A673 (cell line): ENCODE results near the gene IGSF21. TPM values are rescaled to one million over a fixed set of nuclear protein-coding genes. Genes with fewer than 3 reads are reported as not detected.

ENCODE experiments used
- BruUV-seq: library from RNA; stranded (reverse); fragments of 400-500 nt; replicated peaks from 2 replicates; lab custom pipeline; 2021; lab: Mats Ljungman, UMichigan
- CTCF ChIA-PET: fragments of 300-600 bp; sonication (Branson Sonifier 250); formaldehyde crosslinking; loops from one replicate; lab custom pipeline; 2022; ENCODE audit warnings: antibody characterized with exemption; lab: Charles Lee
- POLR2A ChIA-PET: fragments of 300-600 bp; sonication (Branson Sonifier 250); formaldehyde crosslinking; loops from one replicate; lab custom pipeline; 2022; ENCODE audit warnings: antibody characterized with exemption; ENCODE audit not compliant: low non-redundant PET; lab: Charles Lee
- DNase-seq: peaks from one replicate; pipeline ENCODE4 v3.0.0-alpha.2; 2015; ENCODE audit warnings: low spot score
- H3K27ac ChIP-seq: fragments of 200-600 bp; sonication (generic); 2 replicates; pipeline ENCODE4 v1.5.1; 2016; ENCODE audit warnings: mixed run types, low read depth, mild to moderate bottlenecking, mixed read lengths, antibody characterized with exemption, low read length; ENCODE audit not compliant: poor library complexity, severe bottlenecking
- H3K27me3 ChIP-seq: fragments of 200-600 bp; sonication (generic); replicated peaks from 2 replicates; pipeline ENCODE4 v1.6.1; 2017; ENCODE audit warnings: mixed run types, low read depth, mild to moderate bottlenecking, mixed read lengths, antibody characterized with exemption, low read length; ENCODE audit not compliant: insufficient read depth, poor library complexity
- H3K36me3 ChIP-seq: fragments of 200-600 bp; sonication (generic); 2 replicates; pipeline ENCODE4 v1.6.1; 2016; ENCODE audit warnings: mixed run types, mild to moderate bottlenecking, mixed read lengths, antibody characterized with exemption, low read length; ENCODE audit not compliant: insufficient read depth, poor library complexity, severe bottlenecking
- H3K4me1 ChIP-seq: fragments of 200-600 bp; sonication (generic); 2 replicates; pipeline ENCODE4 v1.6.1; 2017; ENCODE audit warnings: mixed run types, mild to moderate bottlenecking, mixed read lengths, antibody characterized with exemption, low read length; ENCODE audit not compliant: insufficient read depth, poor library complexity, severe bottlenecking
- H3K4me3 ChIP-seq: fragments of 200-600 bp; sonication (generic); 2 replicates; pipeline ENCODE4 v1.5.1; 2016; ENCODE audit warnings: low read depth, mixed run types, mild to moderate bottlenecking, mixed read lengths, low read length; ENCODE audit not compliant: poor library complexity, severe bottlenecking
- H3K9me3 ChIP-seq: fragments of 200-600 bp; sonication (generic); 2 replicates; pipeline ENCODE4 v1.6.1; 2016; ENCODE audit warnings: mixed run types, low read depth, mild to moderate bottlenecking, mixed read lengths, antibody characterized with exemption, low read length; ENCODE audit not compliant: poor library complexity, severe bottlenecking
- EZH2 ChIP-seq: fragments of 200-600 bp; sonication (generic); IDR thresholded peaks from 2 replicates; pipeline ENCODE4 v1.6.1; 2017; ENCODE audit warnings: borderline replicate concordance, low read depth, mild to moderate bottlenecking, mixed read lengths, antibody characterized with exemption, low read length; ENCODE audit not compliant: poor library complexity, severe bottlenecking
- intact Hi-C: fragments of 100-400 bp; cut with micrococcal nuclease; formaldehyde crosslinking; loops from one replicate; pipeline ENCODE4 v1.10.0; 2022; ENCODE audit not compliant: unreplicated experiment
- total RNA-seq: library from RNA; stranded (reverse); gene quantifications from 2 replicates; pipeline ENCODE4 v1.2.3, GENCODE V29; 2021
- TF ChIP-seq, protein P1 (sequence below): fragments of 300-800, 200-600 bp; sonication (generic); conservative IDR thresholded peaks from 2 replicates; pipeline ENCODE4 v1.5.1; 2017; ENCODE audit warnings: low read depth, mild to moderate bottlenecking, antibody characterized with exemption, low read length, moderate library complexity, mixed read lengths

The IGSF21 gene
- total RNA-seq, 1 experiment from 2014 or later: 3.2 TPM

DNA sequence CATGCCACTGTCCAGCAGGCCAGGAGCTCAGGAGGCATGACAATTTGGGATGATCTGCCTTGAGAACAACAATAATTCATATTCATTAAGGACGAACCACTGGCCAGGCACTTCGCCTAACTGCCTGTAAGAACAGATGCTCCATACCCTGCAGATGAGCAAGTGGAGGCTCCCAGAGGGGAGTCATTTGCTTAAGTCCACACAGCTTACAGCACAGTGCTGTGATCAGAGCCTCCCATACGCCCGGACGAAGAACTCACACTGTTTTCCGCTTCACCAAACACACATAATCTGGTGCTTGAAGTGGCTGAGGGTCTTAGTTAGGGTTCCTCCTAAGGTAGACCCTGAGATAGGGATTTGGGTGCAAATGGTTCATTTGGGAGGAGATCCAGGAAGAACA, 279.7 kb downstream of the IGSF21 start:
- ChIA-PET CTCF (no interaction called here), POLR2A (no interaction called here)
- no peak for DNase-seq

DNA sequence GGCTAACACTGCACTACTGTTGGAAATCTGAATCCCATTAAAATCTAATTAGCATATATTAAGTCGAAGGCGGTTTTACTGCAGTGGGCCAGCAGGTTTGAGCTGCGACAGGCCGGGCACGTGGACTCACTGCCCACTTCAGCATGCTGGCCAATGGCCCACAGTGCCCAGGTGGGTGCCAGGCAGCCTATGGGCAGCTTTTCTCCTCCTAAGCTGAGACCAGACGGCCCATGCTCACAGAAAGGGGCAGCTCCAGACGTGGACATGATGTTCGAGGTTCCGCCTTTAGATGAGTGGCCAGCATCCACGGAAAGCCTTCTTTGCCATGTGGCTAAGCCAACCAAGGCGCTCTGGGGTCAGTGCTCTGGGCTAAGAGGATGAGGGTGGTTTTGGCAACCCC, 283.4 kb downstream of the IGSF21 start:
- no TSS peak for BruUV-seq
- TF ChIP-seq EZH2: no peak
- TF ChIP-seq, protein P1, sequence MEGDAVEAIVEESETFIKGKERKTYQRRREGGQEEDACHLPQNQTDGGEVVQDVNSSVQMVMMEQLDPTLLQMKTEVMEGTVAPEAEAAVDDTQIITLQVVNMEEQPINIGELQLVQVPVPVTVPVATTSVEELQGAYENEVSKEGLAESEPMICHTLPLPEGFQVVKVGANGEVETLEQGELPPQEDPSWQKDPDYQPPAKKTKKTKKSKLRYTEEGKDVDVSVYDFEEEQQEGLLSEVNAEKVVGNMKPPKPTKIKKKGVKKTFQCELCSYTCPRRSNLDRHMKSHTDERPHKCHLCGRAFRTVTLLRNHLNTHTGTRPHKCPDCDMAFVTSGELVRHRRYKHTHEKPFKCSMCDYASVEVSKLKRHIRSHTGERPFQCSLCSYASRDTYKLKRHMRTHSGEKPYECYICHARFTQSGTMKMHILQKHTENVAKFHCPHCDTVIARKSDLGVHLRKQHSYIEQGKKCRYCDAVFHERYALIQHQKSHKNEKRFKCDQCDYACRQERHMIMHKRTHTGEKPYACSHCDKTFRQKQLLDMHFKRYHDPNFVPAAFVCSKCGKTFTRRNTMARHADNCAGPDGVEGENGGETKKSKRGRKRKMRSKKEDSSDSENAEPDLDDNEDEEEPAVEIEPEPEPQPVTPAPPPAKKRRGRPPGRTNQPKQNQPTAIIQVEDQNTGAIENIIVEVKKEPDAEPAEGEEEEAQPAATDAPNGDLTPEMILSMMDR: no peak
- no peak overlapping the region for H3K4me3 ChIP-seq
- POLR2A ChIA-PET: no interaction called here
- CTCF ChIA-PET: interaction anchor here (1.1 kb wide), 1 partner anchor 69 kb away, joined by 5 read pairs; no protein-coding TSS in a partner anchor
- intact Hi-C loops: no loop called here
- no peaks in the 10 kb centered on the region for H3K36me3 ChIP-seq
- no peak overlapping the region for H3K27ac ChIP-seq
- no peak for DNase-seq
- no peaks in the 10 kb centered on the region for H3K9me3 ChIP-seq
- peaks cover 9% of the 10 kb centered on the region for H3K4me1 ChIP-seq
- H3K27me3 ChIP-seq: no peaks in the 10 kb centered on the region

More for the DNA sequence above, 279.7 kb downstream of the IGSF21 start:
- no TSS peak for BruUV-seq
- no peak overlapping the region for H3K4me3 ChIP-seq
- intact Hi-C loops: no loop called here
- peaks cover 29% of the 10 kb centered on the region for H3K4me1 ChIP-seq
- no peaks in the 10 kb centered on the region for H3K27me3 ChIP-seq
- H3K27ac ChIP-seq: no peak overlapping the region
- TF ChIP-seq, protein P1: no peak
- H3K9me3 ChIP-seq: no peaks in the 10 kb centered on the region
- no peaks in the 10 kb centered on the region for H3K36me3 ChIP-seq

DNA sequence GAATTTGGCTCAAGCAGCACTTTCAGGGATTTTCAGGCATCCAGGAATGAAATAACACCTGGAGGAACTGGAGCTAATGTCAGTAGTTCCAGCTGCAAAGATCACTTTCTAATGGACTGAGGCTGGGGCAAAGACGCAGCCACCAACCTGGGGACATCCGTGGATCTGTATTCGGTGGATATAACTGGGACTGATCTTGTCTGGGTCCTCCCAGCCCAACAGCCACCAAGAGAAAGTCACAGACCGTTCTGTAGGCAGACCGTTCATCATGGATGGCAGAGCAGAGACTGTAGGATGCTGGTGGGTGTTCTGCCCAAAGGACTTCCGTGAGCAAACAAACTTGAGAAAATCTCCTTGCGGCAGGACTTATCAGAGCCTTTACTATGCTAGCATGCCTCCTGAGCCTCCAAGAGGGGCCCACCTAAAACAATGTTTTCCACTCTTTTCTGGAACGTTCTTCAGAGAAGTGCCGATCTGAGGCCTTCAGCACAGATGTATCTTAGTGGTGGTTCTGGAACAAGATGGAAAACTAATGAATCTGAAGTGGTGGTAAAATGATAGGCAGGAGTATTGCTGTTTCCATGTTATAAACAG, 287.1 kb downstream of the IGSF21 start:
- ChIA-PET CTCF (no interaction called here), POLR2A (no interaction called here)
- H3K36me3 ChIP-seq: no peaks in the 10 kb centered on the region
- no TSS peak for BruUV-seq
- H3K9me3 ChIP-seq: no peaks in the 10 kb centered on the region
- no peak overlapping the region for H3K27ac ChIP-seq
- intact Hi-C loops: no loop called here
- H3K4me3 ChIP-seq: no peak overlapping the region
- no peaks in the 10 kb centered on the region for H3K27me3 ChIP-seq
- peaks cover 12% of the 10 kb centered on the region for H3K4me1 ChIP-seq
- TF ChIP-seq EZH2: no peak
- TF ChIP-seq, protein P1: no peak
- no peak for DNase-seq
